Thyroid gland (tissue), 4 donors: ENCODE results near the gene JAKMIP1.

Experiments
- CTCF ChIP-seq, 6 experiments: fragments of 200-600 bp in 3 of 6; fragments of 450-650 bp in 3 of 6; sonication (generic) in 3 of 6; IDR thresholded peaks; one replicate each; pipeline ENCODE4 v1.5.1; 2016 to 2019; ENCODE audit warnings: antibody characterized with exemption in 6 of 6, mild to moderate bottlenecking in 2 of 6, inconsistent platforms in 1 of 6, moderate library complexity in 1 of 6
- POLR2A ChIP-seq, 2 donors: fragments of 450-650 bp; IDR thresholded peaks; one replicate each; pipeline ENCODE4 v1.6.1; 2017; ENCODE audit warnings: antibody characterized with exemption in 2 of 2, mild to moderate bottlenecking in 2 of 2, moderate library complexity in 1 of 2

- TF ChIP-seq CTCF (IDR thresholded peaks at IDR 0.05): no peak
- TF ChIP-seq POLR2A (IDR thresholded peaks at IDR 0.05): no peak
Measured at GRCh38 chr4:6229671-6230501, 29.5 kb upstream of the JAKMIP1 start.
